ENCODE results near the gene FAM20C.

GRCh38 chr7:272631-273030 is 80.3 kb downstream of the FAM20C start:
- TF ChIP-seq CTCF (conservative IDR thresholded peaks at IDR 0.05 in 1 of 2, IDR thresholded peaks at IDR 0.05 in 1 of 2; ENCODE audit: extremely low read depth in 1 of 2, insufficient read depth in 1 of 2, low read depth in 1 of 2, low read length in 2 of 2): no peak
- TF ChIP-seq EZH2 (IDR thresholded peaks at IDR 0.05; ENCODE audit: borderline replicate concordance, low read length): no peak

All from mammary epithelial cell (primary cell).